Breast epithelium (tissue), 4 donors: ENCODE results near the gene NUP210L. TPM values are rescaled to one million over a fixed set of nuclear protein-coding genes. Genes with fewer than 3 reads are reported as not detected.

Source experiments
- DNase-seq, 2 donors: peaks; one replicate each; pipeline ENCODE4 v3.0.0-alpha.2; 2019; ENCODE audit warnings: low spot score in 2 of 2
- H3K27ac ChIP-seq, 2 donors: fragments of 200-600 bp; sonication (generic) in 1 of 2; one replicate each; pipeline ENCODE4 v1.5.1; 2016 to 2019; ENCODE audit warnings: mild to moderate bottlenecking in 1 of 2
- H3K27me3 ChIP-seq, 2 donors: fragments of 200-600 bp; sonication (generic) in 1 of 2; one replicate each; pipeline versions ENCODE4 v1.5.1 to v1.6.0; 2017 to 2019; ENCODE audit warnings: control low read depth in 1 of 2, mild to moderate bottlenecking in 1 of 2
- H3K36me3 ChIP-seq: fragments of 200-600 bp; one replicate; pipeline ENCODE4 v1.5.1; 2019
- H3K4me1 ChIP-seq, 2 donors: fragments of 200-600 bp; sonication (generic); one replicate each; pipeline ENCODE4 v1.5.1; 2016 to 2019; ENCODE audit warnings: control low read depth in 1 of 2
- H3K4me3 ChIP-seq, 3 donors: fragments of 200-600 bp; sonication (generic); 1 replicate in 2 of 3; 2 replicates in 1 of 3; pipeline ENCODE4 v1.5.1; 2016 to 2019; ENCODE audit warnings: mild to moderate bottlenecking in 3 of 3, moderate library complexity in 2 of 3
- H3K9me3 ChIP-seq, 2 donors: fragments of 200-600 bp; sonication (generic) in 1 of 2; one replicate each; pipeline ENCODE4 v1.5.1; 2016 to 2019; ENCODE audit warnings: control low read depth in 1 of 2
- CTCF ChIP-seq, 3 donors: fragments of 450-650 bp; IDR thresholded peaks; one replicate each; pipeline ENCODE4 v1.5.1; 2016 to 2017; ENCODE audit warnings: antibody characterized with exemption in 3 of 3, mild to moderate bottlenecking in 3 of 3, moderate library complexity in 3 of 3
- POLR2A ChIP-seq: fragments of 450-650 bp; IDR thresholded peaks from one replicate; pipeline ENCODE4 v1.6.1; 2016; ENCODE audit warnings: antibody characterized with exemption, mild to moderate bottlenecking, moderate library complexity
- POLR2AphosphoS5 ChIP-seq, 3 donors: sonication (generic); formaldehyde crosslinking; IDR thresholded peaks; one replicate each; pipeline ENCODE4 v1.6.1; 2017; ENCODE audit warnings: antibody characterized with exemption in 3 of 3
- intact Hi-C: fragments of 100-400 bp; cut with DNase I; formaldehyde crosslinking; loops from one replicate; pipeline ENCODE4 v1.15.1; 2023; ENCODE audit warnings: low total_unique reads
- total RNA-seq, 3 donors: library from RNA; depleted of rRNA; stranded (reverse); fragments of >200 nt; gene quantifications; one replicate each; pipeline ENCODE4 v1.1.0, GENCODE V29; 2016

Gene NUP210L
- total RNA-seq, 3 donors from 2014 or later, result under 0.01 TPM; not detected in 2

GRCh38 chr1:154176337-154176736, 21.5 kb upstream of the NUP210L start:
- Histone ChIP-seq H3K36me3 (no peaks in the 10 kb centered on the region), H3K27ac (peak overlapping the region in 1 of 2 donors; percentile 10), H3K4me1 (peaks cover 11 to 26% of the 10 kb centered on the region in 2 donors), H3K4me3 (no peak overlapping the region), H3K9me3 (no peaks in the 10 kb centered on the region), H3K27me3 (no peaks in the 10 kb centered on the region)
- no peak for DNase-seq
- TF ChIP-seq CTCF (IDR thresholded peaks at IDR 0.05), result no peak
- no peak for TF ChIP-seq POLR2AphosphoS5 (IDR thresholded peaks at IDR 0.05)
- TF ChIP-seq POLR2A, result no peak
- intact Hi-C loops, result no loop called here

- intact Hi-C loops, result loop anchor here (5.0 kb wide), 1 partner anchor 127 kb away; no protein-coding TSS in a partner anchor
Observed at GRCh38 chr1:154174654-154175053, 19.8 kb upstream of the NUP210L start.

GRCh38 chr1:154171880-154172279, 17.0 kb upstream of the NUP210L start:
- H3K4me3 ChIP-seq, result no peak overlapping the region
- no peaks in the 10 kb centered on the region for H3K27me3 ChIP-seq
- peaks cover 13% of the 10 kb centered on the region for H3K36me3 ChIP-seq
- TF ChIP-seq POLR2AphosphoS5 (IDR thresholded peaks at IDR 0.05) (no peak), POLR2A (no peak), CTCF (IDR thresholded peaks at IDR 0.05) (no peak)
- no peaks in the 10 kb centered on the region for H3K9me3 ChIP-seq
- intact Hi-C loops, result loop anchor here (2.0 to 5.0 kb wide), 2 partner anchors 47 to 125 kb away; no protein-coding TSS in a partner anchor
- no peak for DNase-seq
- H3K27ac ChIP-seq, result no peak overlapping the region
- H3K4me1 ChIP-seq, result peaks cover 0 to 5% of the 10 kb centered on the region in 2 donors

More at GRCh38 chr1:154174654-154175053, 19.8 kb upstream of the NUP210L start:
- no peak overlapping the region for H3K4me3 ChIP-seq
- no peaks in the 10 kb centered on the region for H3K9me3 ChIP-seq
- H3K27me3 ChIP-seq, result no peaks in the 10 kb centered on the region
- TF ChIP-seq CTCF (IDR thresholded peaks at IDR 0.05) (no peak), POLR2A (no peak), POLR2AphosphoS5 (IDR thresholded peaks at IDR 0.05) (no peak)
- DNase-seq, result no peak
- H3K36me3 ChIP-seq, result peaks cover 8% of the 10 kb centered on the region
- H3K4me1 ChIP-seq, result peaks cover 11 to 20% of the 10 kb centered on the region in 2 donors
- no peak overlapping the region for H3K27ac ChIP-seq

GRCh38 chr1:154171223-154171583, 16.3 kb upstream of the NUP210L start:
- Histone ChIP-seq H3K27me3 (no peaks in the 10 kb centered on the region), H3K27ac (no peak overlapping the region), H3K9me3 (no peaks in the 10 kb centered on the region), H3K4me1 (peaks cover 0 to 5% of the 10 kb centered on the region in 2 donors), H3K4me3 (no peak overlapping the region), H3K36me3 (peaks cover 13% of the 10 kb centered on the region)
- no peak for TF ChIP-seq CTCF (IDR thresholded peaks at IDR 0.05)
- no peak for TF ChIP-seq POLR2AphosphoS5 (IDR thresholded peaks at IDR 0.05)
- TF ChIP-seq POLR2A, result no peak
- DNase-seq, result no peak
- intact Hi-C loops, result loop anchor here (2.0 to 5.0 kb wide), 2 partner anchors 46 to 124 kb away; no protein-coding TSS in a partner anchor

GRCh38 chr1:154170547-154171222, 15.8 kb upstream of the NUP210L start:
- no peak overlapping the region for H3K27ac ChIP-seq
- no peak overlapping the region for H3K4me3 ChIP-seq
- peaks cover 13% of the 10 kb centered on the region for H3K36me3 ChIP-seq
- intact Hi-C loops, result loop anchor here (2.0 to 5.0 kb wide), 2 partner anchors 46 to 123 kb away; no protein-coding TSS in a partner anchor
- H3K27me3 ChIP-seq, result no peaks in the 10 kb centered on the region
- no peak for DNase-seq
- no peaks in the 10 kb centered on the region for H3K9me3 ChIP-seq
- TF ChIP-seq POLR2AphosphoS5 (IDR thresholded peaks at IDR 0.05) (no peak), CTCF (IDR thresholded peaks at IDR 0.05) (no peak), POLR2A (no peak)
- H3K4me1 ChIP-seq, result peaks cover 0 to under 1% of the 10 kb centered on the region in 2 donors
